ENCODE data around the gene STX1B. TPM values are rescaled to one million over a fixed set of nuclear protein-coding genes. Genes with fewer than 3 reads are reported as not detected.

STX1B gene
- total RNA-seq, 1 experiment from 2014 or later, result 3.7 TPM

GRCh38 chr16:30995927-30996323, 14.5 kb downstream of the STX1B start:
- no peaks in the 10 kb centered on the region for H3K27me3 ChIP-seq (ENCODE audit: control insufficient read depth, insufficient read depth, low read length)
- ChIA-PET CTCF (interaction anchor here (1.1 to 1.7 kb wide), 2 partner anchors 11 to 143 kb away, joined by 4 read pairs; partner anchors contain the start of gene HSD3B7), POLR2A (interaction anchor here (0.6 kb wide), 1 partner anchor 47 kb away, joined by 9 read pairs; the partner anchor contains the start of gene ORAI3)
- peak overlapping the region; percentile 54 to 79 for H3K4me3 ChIP-seq (ENCODE audit: low read depth in 2 of 2, low read length in 2 of 2)
- peak overlapping the region; percentile 95 for H3K27ac ChIP-seq (ENCODE audit: low read length)
- H3K9me3 ChIP-seq (ENCODE audit: control insufficient read depth, insufficient read depth, low read depth, low read length), result no peaks in the 10 kb centered on the region
- in situ Hi-C loops (cut with HindIII; ENCODE audit: low pct_unique_long_range_greater_than_20kb, low sequenced_read_pairs), result no loop called here
- no TSS peak for BruUV-seq (replicated peaks)
- peaks cover 33% of the 10 kb centered on the region for H3K4me1 ChIP-seq (ENCODE audit: control insufficient read depth, insufficient read depth, low read length)
- no peaks in the 10 kb centered on the region for H3K36me3 ChIP-seq (ENCODE audit: control insufficient read depth, insufficient read depth, low read length)
- TF ChIP-seq TCF7L2 (IDR thresholded peaks at IDR 0.05; ENCODE audit: low read depth, low read length) (no peak), POLR2AphosphoS5 (IDR thresholded peaks at IDR 0.05; ENCODE audit: low read depth, low read length) (no peak), CTCF (IDR thresholded peaks at IDR 0.05) (no peak), SIN3A (IDR thresholded peaks at IDR 0.05; ENCODE audit: borderline replicate concordance, insufficient read depth, low read depth, low read length) (no peak)
- TF ChIP-seq, protein P1, sequence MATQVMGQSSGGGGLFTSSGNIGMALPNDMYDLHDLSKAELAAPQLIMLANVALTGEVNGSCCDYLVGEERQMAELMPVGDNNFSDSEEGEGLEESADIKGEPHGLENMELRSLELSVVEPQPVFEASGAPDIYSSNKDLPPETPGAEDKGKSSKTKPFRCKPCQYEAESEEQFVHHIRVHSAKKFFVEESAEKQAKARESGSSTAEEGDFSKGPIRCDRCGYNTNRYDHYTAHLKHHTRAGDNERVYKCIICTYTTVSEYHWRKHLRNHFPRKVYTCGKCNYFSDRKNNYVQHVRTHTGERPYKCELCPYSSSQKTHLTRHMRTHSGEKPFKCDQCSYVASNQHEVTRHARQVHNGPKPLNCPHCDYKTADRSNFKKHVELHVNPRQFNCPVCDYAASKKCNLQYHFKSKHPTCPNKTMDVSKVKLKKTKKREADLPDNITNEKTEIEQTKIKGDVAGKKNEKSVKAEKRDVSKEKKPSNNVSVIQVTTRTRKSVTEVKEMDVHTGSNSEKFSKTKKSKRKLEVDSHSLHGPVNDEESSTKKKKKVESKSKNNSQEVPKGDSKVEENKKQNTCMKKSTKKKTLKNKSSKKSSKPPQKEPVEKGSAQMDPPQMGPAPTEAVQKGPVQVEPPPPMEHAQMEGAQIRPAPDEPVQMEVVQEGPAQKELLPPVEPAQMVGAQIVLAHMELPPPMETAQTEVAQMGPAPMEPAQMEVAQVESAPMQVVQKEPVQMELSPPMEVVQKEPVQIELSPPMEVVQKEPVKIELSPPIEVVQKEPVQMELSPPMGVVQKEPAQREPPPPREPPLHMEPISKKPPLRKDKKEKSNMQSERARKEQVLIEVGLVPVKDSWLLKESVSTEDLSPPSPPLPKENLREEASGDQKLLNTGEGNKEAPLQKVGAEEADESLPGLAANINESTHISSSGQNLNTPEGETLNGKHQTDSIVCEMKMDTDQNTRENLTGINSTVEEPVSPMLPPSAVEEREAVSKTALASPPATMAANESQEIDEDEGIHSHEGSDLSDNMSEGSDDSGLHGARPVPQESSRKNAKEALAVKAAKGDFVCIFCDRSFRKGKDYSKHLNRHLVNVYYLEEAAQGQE (IDR thresholded peaks at IDR 0.05; ENCODE audit: insufficient read depth in 1 of 2, low read depth in 2 of 2, low read length in 1 of 2), result no peak
- no peak for DNase-seq (ENCODE audit: low read depth, low spot score)
- no peak for ATAC-seq
- intact Hi-C loops (cut with micrococcal nuclease; ENCODE audit: unreplicated experiment), result loop anchor here (10.0 kb wide), 1 partner anchor 449 kb away; the partner anchor contains the start of gene ZNF843

DNA sequence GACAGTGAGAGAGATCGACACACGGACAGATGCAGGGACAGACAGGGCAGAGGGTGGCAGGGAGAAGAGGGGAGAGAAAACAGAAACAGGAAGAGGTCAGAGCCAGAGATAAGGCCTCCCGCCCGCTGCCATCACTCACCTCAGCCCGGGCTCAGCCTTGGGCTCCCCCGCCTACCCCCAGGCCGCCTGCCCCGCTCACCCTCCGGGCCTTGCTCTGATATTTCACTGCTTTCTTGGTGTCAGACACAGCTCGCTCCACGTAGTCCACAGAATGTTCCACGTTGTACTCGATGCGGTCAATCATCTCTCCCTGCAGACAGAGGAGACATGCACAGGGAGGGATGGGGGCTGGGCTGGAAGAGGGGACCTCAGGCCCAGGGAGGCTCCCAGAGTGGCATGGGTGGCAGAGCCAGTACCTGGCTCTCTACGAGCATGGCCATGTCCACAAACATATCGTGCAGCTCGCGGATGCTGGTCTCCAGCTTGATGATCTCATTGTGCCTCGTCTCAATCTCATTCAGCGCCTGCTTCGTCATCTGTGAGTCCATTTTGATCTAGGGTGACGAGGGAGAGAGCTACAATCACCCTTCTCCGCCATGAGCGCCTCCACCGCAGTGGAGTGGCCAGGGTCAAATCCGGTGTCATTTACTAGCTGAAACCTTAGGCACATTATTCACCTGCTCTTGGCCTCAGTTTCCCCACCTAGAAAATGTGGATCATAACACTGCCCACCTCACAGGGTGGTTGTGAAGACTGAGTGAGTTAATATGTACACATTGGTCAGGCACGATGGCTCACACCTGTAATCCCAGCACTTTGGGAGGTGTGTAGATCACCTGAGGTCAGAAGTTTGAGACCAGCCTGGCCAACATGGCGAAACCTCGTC, 17.3 kb downstream of the STX1B start:
- intact Hi-C loops (cut with micrococcal nuclease; ENCODE audit: unreplicated experiment) (loop anchor here (10.0 kb wide), 1 partner anchor 452 kb away; the partner anchor contains the start of gene ZNF843), in situ Hi-C loops (cut with HindIII; ENCODE audit: low pct_unique_long_range_greater_than_20kb, low sequenced_read_pairs) (no loop called here)
- Histone ChIP-seq H3K36me3 (ENCODE audit: control insufficient read depth, insufficient read depth, low read length) (no peaks in the 10 kb centered on the region), H3K4me1 (ENCODE audit: control insufficient read depth, insufficient read depth, low read length) (peaks cover 19% of the 10 kb centered on the region), H3K27ac (ENCODE audit: low read length) (peak overlapping the region; percentile 18; the same call in 1 of the 2 replicates), H3K27me3 (ENCODE audit: control insufficient read depth, insufficient read depth, low read length) (no peaks in the 10 kb centered on the region), H3K4me3 (ENCODE audit: low read depth in 2 of 2, low read length in 2 of 2) (no peak overlapping the region), H3K9me3 (ENCODE audit: control insufficient read depth, insufficient read depth, low read depth, low read length) (no peaks in the 10 kb centered on the region)
- ChIA-PET POLR2A (interaction anchor here (0.5 kb wide), 1 partner anchor 124 kb away, joined by 5 read pairs; the partner anchor contains the start of gene KAT8), CTCF (interaction anchor here (0.8 kb wide), 1 partner anchor 149 kb away, joined by 3 read pairs; no protein-coding TSS in a partner anchor)
- ATAC-seq, result no peak
- no peak for DNase-seq (ENCODE audit: low read depth, low spot score)
- TF ChIP-seq, protein P1 (IDR thresholded peaks at IDR 0.05; ENCODE audit: insufficient read depth in 1 of 2, low read depth in 2 of 2, low read length in 1 of 2), result no peak
- no peak for TF ChIP-seq CTCF (IDR thresholded peaks at IDR 0.05)
- TF ChIP-seq POLR2AphosphoS5 (IDR thresholded peaks at IDR 0.05; ENCODE audit: low read depth, low read length), result no peak
- TF ChIP-seq TCF7L2 (IDR thresholded peaks at IDR 0.05; ENCODE audit: low read depth, low read length), result no peak
- TF ChIP-seq SIN3A (IDR thresholded peaks at IDR 0.05; ENCODE audit: borderline replicate concordance, insufficient read depth, low read depth, low read length), result no peak
- BruUV-seq (replicated peaks), result no TSS peak

All from Panc1 (cell line).